ENCODE measurements around the gene HLA-DOB.
A peak's percentile ranks its signal among the peaks of the same experiment; 100 is the strongest.

HLA-DOB gene

DNA sequence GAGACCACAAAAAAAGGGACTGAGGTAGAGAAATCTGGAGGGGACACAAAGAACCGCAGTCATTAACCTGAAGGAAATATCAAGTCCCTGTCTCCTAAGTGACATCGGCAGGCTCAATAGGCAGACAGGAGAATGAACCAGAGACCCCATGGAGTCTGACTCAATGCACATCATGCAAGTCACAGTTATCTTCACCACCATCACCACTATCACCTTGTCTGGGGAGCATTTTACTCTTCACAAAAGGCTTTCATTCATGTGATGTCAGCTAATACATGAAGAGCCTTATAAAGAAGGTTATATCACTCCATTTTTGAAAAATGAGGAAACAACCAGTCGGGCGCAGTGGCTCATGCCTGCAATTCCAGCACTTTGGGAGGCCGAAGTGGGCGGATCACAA, 32.3 kb upstream of the HLA-DOB start:
- TF ChIP-seq, protein P1, sequence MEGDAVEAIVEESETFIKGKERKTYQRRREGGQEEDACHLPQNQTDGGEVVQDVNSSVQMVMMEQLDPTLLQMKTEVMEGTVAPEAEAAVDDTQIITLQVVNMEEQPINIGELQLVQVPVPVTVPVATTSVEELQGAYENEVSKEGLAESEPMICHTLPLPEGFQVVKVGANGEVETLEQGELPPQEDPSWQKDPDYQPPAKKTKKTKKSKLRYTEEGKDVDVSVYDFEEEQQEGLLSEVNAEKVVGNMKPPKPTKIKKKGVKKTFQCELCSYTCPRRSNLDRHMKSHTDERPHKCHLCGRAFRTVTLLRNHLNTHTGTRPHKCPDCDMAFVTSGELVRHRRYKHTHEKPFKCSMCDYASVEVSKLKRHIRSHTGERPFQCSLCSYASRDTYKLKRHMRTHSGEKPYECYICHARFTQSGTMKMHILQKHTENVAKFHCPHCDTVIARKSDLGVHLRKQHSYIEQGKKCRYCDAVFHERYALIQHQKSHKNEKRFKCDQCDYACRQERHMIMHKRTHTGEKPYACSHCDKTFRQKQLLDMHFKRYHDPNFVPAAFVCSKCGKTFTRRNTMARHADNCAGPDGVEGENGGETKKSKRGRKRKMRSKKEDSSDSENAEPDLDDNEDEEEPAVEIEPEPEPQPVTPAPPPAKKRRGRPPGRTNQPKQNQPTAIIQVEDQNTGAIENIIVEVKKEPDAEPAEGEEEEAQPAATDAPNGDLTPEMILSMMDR (IDR thresholded peaks at IDR 0.05) = no peak
- no peak for TF ChIP-seq ZFX (IDR thresholded peaks at IDR 0.05; ENCODE audit: borderline replicate concordance)
- no peak overlapping the region for H3K27ac ChIP-seq

DNA sequence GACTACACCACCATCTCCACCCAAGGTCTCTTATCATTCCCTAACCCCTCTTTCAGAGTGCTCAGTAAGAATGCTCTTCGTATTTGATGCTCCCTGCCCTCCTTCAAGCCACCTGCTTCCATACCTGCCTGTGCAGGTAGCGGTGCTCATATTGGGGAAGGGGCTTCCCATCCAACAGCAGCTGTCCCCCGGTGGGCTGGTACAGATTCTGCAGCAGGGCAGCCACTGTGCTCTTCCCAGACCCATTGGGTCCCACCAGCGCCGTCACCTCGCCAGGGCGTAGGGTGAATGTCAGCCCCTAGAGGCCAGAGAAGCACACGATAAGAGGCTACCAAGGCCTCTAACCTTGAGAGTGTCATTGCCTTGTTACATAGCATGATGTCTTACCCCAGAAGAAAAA, 31.0 kb upstream of the HLA-DOB start:
- TF ChIP-seq, protein P1 (IDR thresholded peaks at IDR 0.05) = no peak
- no peak for TF ChIP-seq ZFX (IDR thresholded peaks at IDR 0.05; ENCODE audit: borderline replicate concordance)
- no peak overlapping the region for H3K27ac ChIP-seq

DNA sequence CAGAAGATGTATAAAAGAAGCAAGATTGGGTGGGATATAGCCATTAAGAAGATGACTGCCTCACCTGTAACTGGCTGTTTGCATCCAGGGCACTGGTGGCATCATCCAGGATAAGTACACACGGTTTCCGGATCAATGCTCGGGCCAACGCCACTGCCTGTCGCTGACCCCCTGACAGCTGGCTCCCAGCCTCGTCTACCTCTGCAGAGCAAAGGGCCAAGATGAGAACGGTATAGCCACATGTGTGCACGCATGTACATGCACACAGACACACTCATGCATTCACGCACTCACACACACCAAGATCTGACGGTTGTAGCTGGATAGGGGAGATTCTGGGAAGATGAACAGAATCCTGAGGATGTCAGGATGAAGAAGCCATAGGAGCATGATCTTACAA, 30.2 kb upstream of the HLA-DOB start:
- no peak for TF ChIP-seq ZFX (IDR thresholded peaks at IDR 0.05; ENCODE audit: borderline replicate concordance)
- TF ChIP-seq, protein P1 (IDR thresholded peaks at IDR 0.05) = no peak
- no peak overlapping the region for H3K27ac ChIP-seq

DNA sequence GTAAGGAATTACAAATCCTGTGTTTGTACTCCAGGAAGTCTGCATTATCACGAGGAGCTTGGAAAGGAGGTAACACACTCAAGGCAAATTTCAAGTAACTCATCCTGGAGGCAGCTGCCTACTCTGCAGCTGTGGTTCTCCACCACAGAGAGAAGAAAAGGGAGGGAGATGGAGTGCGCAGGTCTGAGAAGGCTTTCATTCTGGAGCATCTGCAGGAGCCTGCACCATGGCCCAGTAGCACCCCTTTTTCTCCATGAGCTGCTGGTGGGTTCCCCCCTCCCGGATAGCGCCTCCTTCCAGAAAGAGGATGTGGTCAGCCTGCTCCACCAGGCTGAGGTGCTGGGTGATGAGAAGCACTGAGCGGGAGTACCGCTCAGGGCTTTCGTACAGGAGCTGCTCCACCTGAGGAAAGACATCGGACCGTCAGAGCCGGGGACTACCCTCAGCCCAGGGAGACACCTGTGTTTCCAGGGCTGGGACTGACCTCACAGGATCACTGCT, 28.6 kb upstream of the HLA-DOB start:
- TF ChIP-seq, protein P1 (IDR thresholded peaks at IDR 0.05) = no peak
- no peak for TF ChIP-seq ZFX (IDR thresholded peaks at IDR 0.05; ENCODE audit: borderline replicate concordance)

DNA sequence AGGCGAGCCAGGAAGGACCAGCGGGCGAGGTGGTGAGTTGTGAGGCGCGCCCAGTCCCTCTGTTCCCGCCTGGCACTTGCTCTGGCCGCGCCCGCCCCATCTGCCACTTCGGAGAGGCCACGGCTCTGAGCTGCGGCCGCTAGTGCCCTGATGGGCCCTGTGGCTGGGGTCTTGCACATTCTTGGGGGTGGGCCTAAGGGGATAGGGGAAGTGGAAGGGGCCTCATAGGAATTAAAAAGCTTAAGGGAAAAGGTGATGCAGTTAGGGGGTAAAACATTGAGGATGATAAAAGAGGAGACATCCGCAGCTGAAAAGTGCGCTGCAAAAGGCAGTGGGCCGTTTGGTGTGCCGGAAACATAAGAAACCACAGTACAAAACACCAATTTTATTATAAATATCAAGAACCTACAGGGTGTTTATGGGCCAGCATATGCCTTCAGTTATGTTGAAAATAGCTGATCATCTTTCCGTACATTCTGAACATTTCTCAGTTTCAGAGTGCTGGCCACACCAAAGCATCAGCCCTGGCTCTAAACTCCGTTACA, 28.1 kb upstream of the HLA-DOB start:
- H3K27ac ChIP-seq = no peak overlapping the region
- TF ChIP-seq, protein P1 (IDR thresholded peaks at IDR 0.05) = no peak
- no peak for TF ChIP-seq ZFX (IDR thresholded peaks at IDR 0.05; ENCODE audit: borderline replicate concordance)

More for the DNA sequence above, 28.6 kb upstream of the HLA-DOB start:
- H3K27ac ChIP-seq = no peak overlapping the region

DNA sequence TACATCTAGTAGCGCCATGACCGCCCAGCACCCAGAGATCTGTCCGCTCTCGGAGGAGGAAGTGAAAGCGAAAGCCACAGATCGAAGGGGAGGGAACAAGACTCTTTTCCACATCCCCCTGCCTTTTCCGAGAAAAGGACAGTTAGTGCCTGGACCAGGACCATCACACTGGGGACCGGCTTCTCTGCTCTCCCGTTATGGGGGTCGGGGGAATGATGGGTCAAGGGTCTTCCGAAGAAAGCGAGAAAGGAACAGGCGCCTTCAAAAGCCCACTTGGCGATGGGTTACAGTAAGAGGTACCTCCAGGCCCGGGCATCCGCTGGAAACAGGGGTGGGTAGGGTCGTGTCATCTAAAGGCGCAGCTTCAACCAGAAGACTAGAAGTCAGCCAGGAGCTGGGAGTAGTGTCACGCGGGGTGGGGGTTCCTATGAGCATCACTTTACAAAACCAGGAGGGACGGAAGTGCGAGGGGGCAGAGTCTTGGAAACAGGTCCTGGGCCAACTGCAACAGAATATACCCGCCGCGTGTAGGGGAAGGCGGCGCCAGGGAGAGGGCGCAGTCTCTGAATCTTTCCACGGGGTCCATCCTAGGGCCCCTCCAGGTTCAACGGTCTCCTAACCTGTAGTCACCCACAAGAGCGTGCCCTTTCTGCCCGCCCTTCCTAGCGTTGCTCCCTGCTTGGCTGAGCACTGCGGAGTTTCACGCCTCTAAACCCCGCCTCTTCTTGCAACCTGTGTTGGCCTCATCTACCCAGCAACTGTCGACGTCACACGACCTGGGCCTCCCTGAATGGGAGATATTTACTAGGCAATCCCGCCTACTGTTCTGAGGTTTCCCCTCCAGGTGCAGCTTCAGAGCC, 27.4 kb upstream of the HLA-DOB start, which contains the start of gene PSMB8:
TSS of gene PSMB8 (minus strand) at position 69 of the 860 bp plus-strand sequence. CDS start at position 18, 51 bp downstream.
- no peak within 1 kb of the TSS for H3K27ac ChIP-seq

More for the DNA sequence above, 27.4 kb upstream of the HLA-DOB start, which contains the start of gene PSMB8:
- TF ChIP-seq, protein P1 (IDR thresholded peaks at IDR 0.05) = peak; percentile 24
- no peak for TF ChIP-seq ZFX (IDR thresholded peaks at IDR 0.05; ENCODE audit: borderline replicate concordance)
